Keratinocyte (primary cell): ENCODE results near the gene FUT4.

Source experiments
- CTCF ChIP-seq, 3 experiments: IDR thresholded peaks in 1 of 3; conservative IDR thresholded peaks in 1 of 3; optimal IDR thresholded peaks in 1 of 3; 2 replicates in 2 of 3; 3 replicates in 1 of 3; pipeline versions ENCODE3 to v1.5.1; 2011; ENCODE audit warnings: low read length in 3 of 3, mild to moderate bottlenecking in 3 of 3, moderate library complexity in 2 of 3, control low read depth in 1 of 3, inconsistent platforms in 1 of 3; ENCODE audit not compliant: insufficient read depth in 2 of 3; ENCODE audit errors: extremely low read depth in 1 of 3
- EZH2 ChIP-seq: IDR thresholded peaks from one replicate; pipeline ENCODE4 v1.6.1; 2012; ENCODE audit warnings: inconsistent platforms, mild to moderate bottlenecking, low read length, moderate library complexity

- TF ChIP-seq EZH2 (no peak), CTCF (optimal IDR thresholded peaks at IDR 0.05 in 1 of 3, IDR thresholded peaks at IDR 0.05 in 1 of 3, conservative IDR thresholded peaks at IDR 0.05 in 1 of 3; ENCODE audit: extremely low read depth in 1 of 3, insufficient read depth in 2 of 3, low read length in 3 of 3) (no peak)
These were observed 19.4 kb upstream of the FUT4 start for GRCh38 chr11:94524341-94524740.
